DMS53 (cell line): ENCODE data around the gene C1orf21.

Experiments used
- DNase-seq: peaks from one replicate; lab custom pipeline; 2025; lab: John Stamatoyannopoulos, UW

The C1orf21 gene

DNA sequence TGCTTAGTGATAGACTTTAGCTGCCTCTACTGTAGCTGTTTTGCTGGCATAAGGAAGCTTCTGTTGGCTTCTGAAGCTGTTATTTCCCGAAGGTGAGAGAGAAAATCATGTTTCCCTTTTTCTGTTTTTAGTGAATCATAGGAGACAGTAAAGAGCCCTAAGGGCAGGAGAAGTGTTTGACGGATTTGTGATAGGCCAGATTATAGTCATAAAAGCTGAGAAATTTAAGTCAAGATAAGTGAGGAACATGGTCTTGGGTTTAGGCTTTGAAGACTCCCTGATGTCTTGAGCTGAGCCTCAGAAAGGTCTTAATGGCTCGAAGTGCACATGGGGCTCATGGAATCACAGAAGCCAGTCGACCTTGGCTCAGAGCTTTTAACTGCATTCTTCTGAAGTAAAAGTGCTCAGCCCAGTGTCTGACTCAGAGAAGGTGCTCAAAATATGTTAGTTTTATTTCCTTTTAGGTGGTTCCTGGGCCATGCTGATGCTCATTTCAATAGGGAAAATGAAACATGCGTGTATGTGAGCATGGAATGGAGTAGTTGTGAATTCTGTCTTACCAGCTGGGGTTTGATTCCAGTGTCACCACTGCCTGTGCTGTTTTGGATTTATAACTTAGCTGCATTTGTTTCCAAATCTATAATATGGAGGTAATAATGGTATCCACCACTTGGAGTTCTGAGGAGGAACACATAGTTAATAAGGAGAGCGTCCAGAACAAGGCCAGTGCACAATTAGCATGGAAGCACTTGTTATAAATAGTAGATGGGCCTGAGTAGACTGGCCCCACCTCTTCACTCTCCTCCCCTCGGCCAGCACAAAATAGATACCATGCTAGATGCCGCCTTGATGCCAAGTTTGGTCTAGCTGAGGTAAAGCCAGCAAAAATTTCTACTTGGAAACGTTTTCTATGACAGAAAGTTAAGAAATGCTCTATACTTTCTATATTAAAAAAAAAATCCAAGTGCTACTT is 99.2 kb downstream of the C1orf21 start:
- DNase-seq: no peak

DNA sequence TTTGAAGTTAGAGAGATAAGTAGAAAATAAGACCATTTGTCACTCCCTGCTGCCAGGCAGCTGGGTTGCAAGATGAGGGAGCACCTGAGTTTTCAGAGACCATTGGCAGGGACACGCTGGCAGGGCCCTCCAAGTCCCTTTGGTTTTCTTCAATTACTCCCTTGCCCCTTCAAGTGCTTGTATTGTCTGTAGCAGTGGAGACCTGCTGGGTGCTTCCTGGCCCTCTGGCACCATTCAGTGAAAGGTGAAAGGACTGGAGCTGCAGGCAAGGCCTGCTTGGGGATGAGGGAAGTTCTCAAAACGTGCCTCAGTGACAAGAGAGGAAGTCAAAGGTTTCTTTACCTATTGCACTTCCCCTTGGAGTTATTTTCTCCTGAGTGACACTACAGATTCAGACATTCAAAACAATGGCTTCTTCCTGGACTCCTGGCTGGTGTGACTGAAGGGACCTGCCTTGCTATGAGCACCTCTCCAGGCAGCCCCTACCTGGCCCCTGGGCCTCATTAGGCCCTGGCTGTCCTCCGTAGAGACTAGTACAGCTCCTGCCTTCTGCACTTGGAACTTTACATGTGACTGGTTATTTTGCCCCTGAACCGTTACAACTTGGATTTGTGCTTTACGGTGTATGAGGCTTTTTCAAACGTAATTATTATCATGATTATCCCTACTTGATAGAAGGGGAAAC is 100.1 kb downstream of the C1orf21 start:
- DNase-seq: no peak

DNA sequence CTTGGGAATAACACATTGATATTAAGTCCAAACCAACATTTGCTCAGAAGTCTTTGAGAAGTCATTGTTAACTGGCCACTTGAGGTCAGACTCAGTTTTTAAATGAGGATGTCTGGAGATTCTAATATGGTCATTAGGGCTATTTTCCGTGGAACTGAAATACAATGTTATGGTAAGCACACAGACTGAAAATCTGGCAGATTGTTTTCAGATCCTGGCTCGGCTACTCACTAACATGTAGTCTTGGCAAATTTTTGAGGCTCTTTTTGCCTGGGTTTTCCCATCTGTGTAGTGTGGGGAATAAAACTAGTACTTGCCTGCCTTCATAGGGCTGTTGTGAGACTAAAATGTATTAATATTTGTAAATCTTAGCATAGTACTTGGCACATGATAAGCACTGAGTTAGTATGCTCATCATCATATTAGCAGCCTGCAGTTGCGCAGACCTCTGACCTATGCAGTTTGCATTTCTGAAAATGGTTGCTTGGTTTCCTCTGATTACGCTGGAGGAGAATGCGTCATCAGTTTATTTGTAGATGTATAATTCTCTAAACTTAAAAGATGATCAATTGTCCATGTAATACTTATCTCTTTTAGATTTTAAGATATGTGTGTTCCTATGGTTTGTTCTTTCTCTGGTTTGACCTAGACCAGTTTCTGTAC is 100.8 kb downstream of the C1orf21 start:
- no peak for DNase-seq

DNA sequence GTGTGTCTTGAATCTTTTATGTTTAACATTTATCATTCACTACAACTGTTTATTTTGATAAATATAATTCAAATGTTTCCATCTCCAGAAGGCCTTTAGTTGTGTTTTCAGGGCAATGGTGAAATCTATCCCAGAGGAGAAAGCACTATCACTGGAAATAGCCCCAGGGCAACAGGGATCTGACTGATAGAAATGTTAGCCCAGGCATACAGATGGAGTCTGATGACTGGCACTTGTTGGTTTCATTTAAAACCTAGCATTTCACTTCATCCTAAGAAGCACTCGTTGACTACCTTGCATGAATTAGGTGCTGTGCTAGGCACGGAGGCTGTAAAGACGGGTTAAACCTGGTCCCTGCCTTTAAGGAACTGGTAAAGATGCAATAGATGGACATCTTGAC is 103.1 kb downstream of the C1orf21 start:
- no peak for DNase-seq

- DNase-seq: no peak
These were observed 105.7 kb downstream of the C1orf21 start for GRCh38 chr1:184492536-184492935.

GRCh38 chr1:184493987-184494388 is 107.2 kb downstream of the C1orf21 start:
- no peak for DNase-seq

DNA sequence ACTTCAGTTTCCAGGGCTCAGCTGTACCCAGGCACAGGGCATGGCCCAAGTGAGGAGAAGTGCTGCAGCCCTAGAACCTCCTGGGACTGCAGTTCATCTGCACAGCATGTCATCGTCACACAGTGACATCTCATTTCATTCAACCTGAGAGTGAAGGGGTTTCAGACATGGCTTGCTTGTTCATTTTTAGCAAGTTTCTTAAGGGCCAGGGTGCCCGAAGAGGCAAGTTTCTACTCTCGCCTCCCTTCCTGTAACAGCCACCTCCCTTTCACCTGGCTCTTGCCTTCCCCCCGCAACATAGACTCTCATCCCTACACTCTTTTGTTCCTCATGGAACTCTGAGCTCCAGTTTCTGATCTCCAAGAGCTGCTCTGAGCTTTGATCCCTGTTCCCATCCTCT is 108.1 kb downstream of the C1orf21 start:
- DNase-seq: no peak

- DNase-seq: no peak
These were observed 111.3 kb downstream of the C1orf21 start for GRCh38 chr1:184497959-184498723.

DNA sequence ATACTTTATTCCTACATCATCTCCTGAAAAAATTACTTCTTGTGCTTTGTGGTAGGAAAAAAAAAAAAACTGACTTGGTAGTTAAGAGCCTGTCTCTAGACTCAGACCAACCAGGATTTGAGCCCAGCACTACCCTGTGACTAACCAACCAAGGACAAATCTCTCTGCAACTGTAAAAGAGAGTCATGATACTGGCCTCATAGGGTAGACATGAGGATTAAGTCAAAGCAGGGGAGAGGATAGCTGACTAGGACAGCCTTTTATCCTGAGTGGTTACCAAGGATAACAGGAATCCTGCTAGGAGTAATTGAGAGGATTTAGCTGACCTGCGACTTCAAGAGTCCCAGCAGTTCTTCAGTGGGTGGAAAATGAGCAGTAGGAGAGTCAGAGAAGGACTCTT is 112.8 kb downstream of the C1orf21 start:
- DNase-seq: no peak

DNA sequence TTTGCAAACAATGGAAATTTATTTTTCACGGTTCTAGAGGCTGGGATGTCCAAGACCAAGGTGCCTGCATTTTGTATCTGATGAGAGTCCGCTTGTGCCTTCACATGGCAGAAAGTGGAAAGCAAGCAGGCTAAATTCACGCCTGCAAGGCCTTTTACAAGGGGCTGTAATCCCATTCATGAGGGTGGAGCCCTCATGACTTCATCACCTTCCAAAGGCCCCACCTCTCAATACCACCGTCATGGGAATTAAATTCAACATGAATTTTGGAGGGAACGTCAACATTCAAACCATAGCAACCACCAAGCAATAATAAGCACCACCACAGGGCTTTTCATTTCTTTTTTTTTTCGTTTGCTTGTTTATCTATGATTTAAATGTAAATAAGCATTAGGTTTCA is 115.3 kb downstream of the C1orf21 start:
- peak; percentile 35 for DNase-seq

DNA sequence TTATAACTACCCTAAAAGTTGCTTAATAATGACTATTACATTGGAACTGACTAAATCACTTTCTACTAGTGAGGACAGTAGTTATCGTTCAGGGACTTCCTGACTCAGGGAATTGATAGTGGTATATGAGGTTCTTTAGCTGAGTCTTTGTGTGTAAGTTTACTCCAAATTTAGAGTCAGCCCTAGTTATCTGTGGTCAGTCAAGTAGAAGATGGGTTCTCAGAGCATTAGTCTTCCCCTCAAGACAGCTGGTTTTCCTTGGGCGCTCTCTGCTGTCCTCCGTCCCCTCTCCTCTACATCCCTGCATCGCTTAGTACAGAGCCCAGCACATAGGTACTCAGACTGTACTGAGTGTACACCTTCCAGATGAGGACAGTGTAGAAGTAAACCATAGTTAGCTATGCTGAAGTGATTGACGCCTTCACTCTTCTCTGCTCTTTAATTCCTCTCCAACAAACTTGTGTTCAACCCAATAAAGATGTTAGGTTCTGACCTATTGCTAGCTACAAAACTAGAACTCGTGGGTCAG is 116.5 kb downstream of the C1orf21 start:
- no peak for DNase-seq

DNA sequence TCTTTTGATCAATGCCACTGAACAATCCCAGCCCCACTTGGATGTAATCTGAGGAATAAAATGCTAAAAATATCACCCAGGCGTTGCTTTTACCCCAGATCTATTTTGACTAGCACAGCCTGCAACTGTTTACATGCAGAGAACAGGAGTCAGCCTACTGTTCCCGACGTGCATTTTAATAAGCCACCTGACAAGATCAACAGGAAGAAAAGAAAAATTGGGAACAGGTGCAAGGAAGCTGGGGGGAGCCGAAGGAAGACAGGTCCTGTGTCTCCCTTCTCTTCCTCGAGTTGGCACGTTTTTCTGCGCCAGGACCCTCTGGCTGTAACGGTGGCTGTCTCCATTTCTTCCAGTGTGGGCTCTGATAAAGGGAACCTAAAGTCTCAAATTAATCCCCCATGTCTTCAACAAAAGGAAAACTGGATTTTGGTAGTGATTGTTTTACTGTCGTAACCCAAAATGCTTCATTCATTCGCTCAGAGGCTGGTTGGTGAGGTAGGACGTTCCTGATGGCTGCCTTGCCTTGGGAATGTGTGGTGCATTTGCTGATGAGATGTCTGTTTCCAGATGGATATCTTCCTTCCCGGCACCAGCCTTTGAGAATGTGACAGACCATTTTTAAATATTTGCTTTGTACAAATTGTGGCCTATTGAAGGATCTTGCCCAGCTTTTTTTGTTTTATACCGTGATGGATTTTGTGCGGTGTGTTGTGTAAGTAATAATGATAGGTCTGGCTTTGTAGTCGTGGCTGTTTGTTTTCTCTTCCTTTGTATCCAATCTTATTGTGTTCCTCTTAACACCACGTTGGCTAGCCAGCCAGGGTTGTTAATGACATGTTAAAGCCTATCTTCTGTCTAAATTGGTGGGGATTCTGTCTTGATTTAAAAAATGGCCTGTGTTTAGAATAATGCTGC is 117.5 kb downstream of the C1orf21 start:
- DNase-seq: peak; percentile 18

DNA sequence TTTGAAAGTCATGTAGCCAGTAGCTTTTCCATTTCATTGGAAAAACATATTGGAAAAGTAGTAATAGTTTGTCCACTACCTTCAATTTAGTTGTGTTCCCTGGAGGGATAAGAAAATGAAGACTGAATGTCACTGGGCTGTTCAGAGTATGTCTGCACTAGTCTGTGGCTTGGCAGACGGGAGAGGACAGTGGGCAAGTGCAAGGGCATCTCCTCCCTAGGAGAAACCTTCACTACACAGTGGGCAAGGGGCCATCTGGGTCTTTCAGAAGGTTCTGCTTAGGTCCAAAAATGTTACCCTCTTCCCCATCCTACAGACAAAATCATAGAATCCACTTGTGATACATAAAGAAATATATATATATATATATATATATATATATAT is 118.1 kb downstream of the C1orf21 start:
- no peak for DNase-seq

- no peak for DNase-seq
These were observed 119.7 kb downstream of the C1orf21 start for GRCh38 chr1:184506481-184506880.

- DNase-seq: no peak
These were observed 120.3 kb downstream of the C1orf21 start for GRCh38 chr1:184507165-184507564.

DNA sequence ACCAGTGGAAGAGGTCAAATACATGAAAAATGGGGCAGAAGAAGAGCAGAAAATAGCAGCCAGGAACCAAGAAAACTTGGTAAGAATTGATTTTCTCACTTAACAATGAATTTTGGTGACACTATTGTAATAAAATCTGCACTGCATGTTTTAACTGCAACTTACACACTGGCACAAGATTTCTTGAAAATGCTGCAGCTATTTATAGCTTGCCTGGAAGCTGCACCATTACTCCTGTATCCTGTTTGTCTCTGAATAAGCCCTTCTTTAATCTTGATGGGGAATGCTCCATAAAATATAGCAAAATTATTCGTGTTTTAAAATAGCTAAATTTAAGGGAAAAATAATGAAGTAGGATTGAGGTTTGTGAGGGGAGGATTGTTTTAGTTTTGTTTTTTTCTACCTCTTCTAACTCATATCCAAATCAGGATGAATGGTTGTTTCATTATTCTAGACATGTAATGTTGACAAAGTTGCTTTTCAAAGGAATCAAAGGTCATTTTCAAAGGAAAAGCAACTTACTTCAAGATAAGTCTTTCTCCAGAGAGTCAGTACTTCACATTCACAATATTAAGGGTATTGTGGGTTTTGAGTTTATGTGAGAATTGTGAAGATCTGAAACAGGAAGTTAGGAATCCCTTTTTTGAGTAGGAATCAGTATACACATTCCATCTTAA is 120.9 kb downstream of the C1orf21 start:
- no peak for DNase-seq

GRCh38 chr1:184509105-184509504 is 122.3 kb downstream of the C1orf21 start:
- no peak for DNase-seq

DNA sequence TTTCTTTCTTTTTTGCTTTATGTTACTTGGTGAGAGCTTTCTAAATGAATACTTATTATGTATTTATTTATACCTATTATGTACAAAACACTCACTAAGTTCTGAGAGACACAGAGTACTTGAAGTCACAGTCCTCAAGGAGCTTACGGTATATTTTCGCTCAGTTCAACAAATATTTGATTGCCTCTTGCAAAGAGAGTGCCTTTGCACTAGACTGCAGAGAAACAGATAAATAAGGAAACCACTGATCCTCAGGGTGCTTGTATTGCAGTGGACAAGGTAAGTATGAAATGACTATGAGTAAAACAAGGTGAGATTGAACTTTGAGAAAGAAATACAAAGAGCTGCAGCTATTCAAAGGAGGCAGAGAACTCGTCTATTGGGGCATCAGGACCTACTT is 123.3 kb downstream of the C1orf21 start:
- DNase-seq: no peak

DNA sequence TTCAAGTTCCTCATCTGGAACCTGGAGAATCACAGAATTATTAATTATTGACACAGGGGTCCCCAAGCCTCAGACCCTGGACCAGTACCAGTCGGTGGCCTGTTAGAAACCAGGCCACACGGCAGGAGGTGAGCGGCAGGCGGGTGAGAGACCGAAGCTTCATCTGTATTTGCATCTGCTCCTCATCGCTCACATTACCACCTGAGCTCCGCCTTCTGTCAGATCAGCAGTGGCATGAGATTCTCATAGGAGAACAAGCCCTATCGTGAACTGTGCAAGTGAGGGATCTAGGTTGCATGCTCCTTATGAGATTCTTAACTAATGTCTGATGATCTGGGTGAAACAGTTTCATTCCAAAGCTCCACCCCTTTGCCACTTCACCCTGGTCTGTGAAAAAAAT is 125.9 kb downstream of the C1orf21 start:
- no peak for DNase-seq

- no peak for DNase-seq
These were observed 126.6 kb downstream of the C1orf21 start for GRCh38 chr1:184513421-184513820.
